GM19397 (cell line): ENCODE measurements around the gene ACTL7A.
"Not testable (repeated sequence)": the region's sequence is repeated elsewhere in the genome, so short reads cannot be mapped to it uniquely, and the experiment has no call there.

ENCODE experiments used
- ATAC-seq: cut with Tn5 transposase; IDR thresholded peaks from one replicate; pipeline ENCODE4 v1.9.1; 2021; ENCODE audit warnings: mild to moderate bottlenecking, moderate library complexity; ENCODE audit not compliant: unreplicated experiment

ACTL7A gene

GRCh38 chr9:108848296-108848695, 13.8 kb upstream of the ACTL7A start:
- ATAC-seq, result not testable (repeated sequence)

GRCh38 chr9:108850293-108850897, 11.7 kb upstream of the ACTL7A start:
- no peak for ATAC-seq

- no peak for ATAC-seq
Observed at GRCh38 chr9:108851138-108851537, 10.9 kb upstream of the ACTL7A start.

- ATAC-seq, result no peak
Observed at GRCh38 chr9:108852079-108852478, 10.0 kb upstream of the ACTL7A start.

- ATAC-seq, result no peak
Observed at GRCh38 chr9:108854094-108854493, 8.0 kb upstream of the ACTL7A start.

GRCh38 chr9:108854641-108855528, 7.2 kb upstream of the ACTL7A start:
- ATAC-seq, result no peak

GRCh38 chr9:108855529-108855886, 6.6 kb upstream of the ACTL7A start:
- ATAC-seq, result no peak

- no peak for ATAC-seq
Observed at GRCh38 chr9:108855888-108856287, 6.2 kb upstream of the ACTL7A start, which contains the start of gene ACTL7B. Gene ACTL7B (minus strand): TSS chr9:108855986. CDS start chr9:108855930, 56 bp downstream.

- ATAC-seq, result no peak
Observed at GRCh38 chr9:108857572-108857971, 4.5 kb upstream of the ACTL7A start.

- no peak for ATAC-seq
Observed at GRCh38 chr9:108859459-108860114, 2.5 kb upstream of the ACTL7A start.

GRCh38 chr9:108860354-108860753, 1.7 kb upstream of the ACTL7A start:
- ATAC-seq, result no peak

- ATAC-seq, result no peak
Observed at GRCh38 chr9:108860764-108861163, 1.3 kb upstream of the ACTL7A start.

GRCh38 chr9:108861464-108861863, 602 bp upstream of the ACTL7A start:
- ATAC-seq, result no peak

GRCh38 chr9:108863891-108864290, 1.8 kb downstream of the ACTL7A start:
- no peak for ATAC-seq

GRCh38 chr9:108864446-108864845, 2.4 kb downstream of the ACTL7A start:
- no peak for ATAC-seq

- no peak for ATAC-seq
Observed at GRCh38 chr9:108865037-108865436, 3.0 kb downstream of the ACTL7A start.

GRCh38 chr9:108866001-108866420, 3.9 kb downstream of the ACTL7A start:
- ATAC-seq, result no peak

GRCh38 chr9:108867116-108867515, 5.0 kb downstream of the ACTL7A start:
- ATAC-seq, result no peak

GRCh38 chr9:108867829-108868228, 5.8 kb downstream of the ACTL7A start:
- ATAC-seq, result no peak

GRCh38 chr9:108869092-108869725, 7.1 kb downstream of the ACTL7A start:
- ATAC-seq, result no peak

- ATAC-seq, result no peak
Observed at GRCh38 chr9:108874058-108874788, 12.2 kb downstream of the ACTL7A start.
